Transverse colon (tissue), 4 donors: Measurements from ENCODE around the gene CTNND2.

Source experiments
- EP300 ChIP-seq: sonication (generic); formaldehyde crosslinking; IDR thresholded peaks from one replicate; pipeline ENCODE4 v1.6.1; 2017; ENCODE audit warnings: antibody characterized with exemption, low read depth
- POLR2A ChIP-seq: fragments of 450-650 bp; IDR thresholded peaks from one replicate; pipeline ENCODE4 v1.6.1; 2016; ENCODE audit warnings: antibody characterized with exemption, mild to moderate bottlenecking, moderate library complexity
- POLR2AphosphoS5 ChIP-seq, 3 donors: sonication (generic); formaldehyde crosslinking; IDR thresholded peaks; one replicate each; pipeline ENCODE4 v1.6.1; 2016; ENCODE audit warnings: antibody characterized with exemption in 3 of 3
- TF ChIP-seq, protein P1 (sequence below), 5 experiments: fragments of 200-600 bp in 3 of 5; fragments of 450-650 bp in 2 of 5; sonication (generic) in 3 of 5; IDR thresholded peaks; 1 replicate in 2 of 5; 2 replicates in 3 of 5; pipeline ENCODE4 v1.5.1; 2016 to 2017; ENCODE audit warnings: antibody characterized with exemption in 5 of 5, inconsistent platforms in 3 of 5, mild to moderate bottlenecking in 2 of 5, moderate library complexity in 1 of 5

DNA sequence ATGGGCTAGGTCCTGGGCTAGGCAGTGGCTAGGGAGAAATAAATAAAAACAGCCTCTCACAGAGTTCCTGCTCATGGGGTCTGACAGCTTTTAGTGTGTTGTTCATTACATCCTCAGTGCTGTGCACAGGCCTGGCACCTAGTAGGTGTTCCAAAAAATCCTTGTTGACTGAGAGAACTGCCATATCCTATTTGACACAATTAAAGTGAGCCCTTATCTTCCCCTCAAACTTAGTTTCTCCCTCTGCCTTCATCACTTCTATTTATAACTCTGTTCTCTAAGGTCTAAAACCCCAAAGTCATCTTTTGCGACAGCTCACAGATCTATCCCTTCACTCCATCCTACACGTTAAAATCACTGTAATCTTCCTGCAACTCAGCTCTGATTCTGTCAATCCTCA, 594.1 kb downstream of the CTNND2 start:
- no peak for TF ChIP-seq POLR2A
- TF ChIP-seq, protein P1, sequence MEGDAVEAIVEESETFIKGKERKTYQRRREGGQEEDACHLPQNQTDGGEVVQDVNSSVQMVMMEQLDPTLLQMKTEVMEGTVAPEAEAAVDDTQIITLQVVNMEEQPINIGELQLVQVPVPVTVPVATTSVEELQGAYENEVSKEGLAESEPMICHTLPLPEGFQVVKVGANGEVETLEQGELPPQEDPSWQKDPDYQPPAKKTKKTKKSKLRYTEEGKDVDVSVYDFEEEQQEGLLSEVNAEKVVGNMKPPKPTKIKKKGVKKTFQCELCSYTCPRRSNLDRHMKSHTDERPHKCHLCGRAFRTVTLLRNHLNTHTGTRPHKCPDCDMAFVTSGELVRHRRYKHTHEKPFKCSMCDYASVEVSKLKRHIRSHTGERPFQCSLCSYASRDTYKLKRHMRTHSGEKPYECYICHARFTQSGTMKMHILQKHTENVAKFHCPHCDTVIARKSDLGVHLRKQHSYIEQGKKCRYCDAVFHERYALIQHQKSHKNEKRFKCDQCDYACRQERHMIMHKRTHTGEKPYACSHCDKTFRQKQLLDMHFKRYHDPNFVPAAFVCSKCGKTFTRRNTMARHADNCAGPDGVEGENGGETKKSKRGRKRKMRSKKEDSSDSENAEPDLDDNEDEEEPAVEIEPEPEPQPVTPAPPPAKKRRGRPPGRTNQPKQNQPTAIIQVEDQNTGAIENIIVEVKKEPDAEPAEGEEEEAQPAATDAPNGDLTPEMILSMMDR (IDR thresholded peaks at IDR 0.05) = no peak
- TF ChIP-seq POLR2AphosphoS5 (IDR thresholded peaks at IDR 0.05) = no peak
- no peak for TF ChIP-seq EP300
